ENCODE results near the gene TMEM176A.

DNA sequence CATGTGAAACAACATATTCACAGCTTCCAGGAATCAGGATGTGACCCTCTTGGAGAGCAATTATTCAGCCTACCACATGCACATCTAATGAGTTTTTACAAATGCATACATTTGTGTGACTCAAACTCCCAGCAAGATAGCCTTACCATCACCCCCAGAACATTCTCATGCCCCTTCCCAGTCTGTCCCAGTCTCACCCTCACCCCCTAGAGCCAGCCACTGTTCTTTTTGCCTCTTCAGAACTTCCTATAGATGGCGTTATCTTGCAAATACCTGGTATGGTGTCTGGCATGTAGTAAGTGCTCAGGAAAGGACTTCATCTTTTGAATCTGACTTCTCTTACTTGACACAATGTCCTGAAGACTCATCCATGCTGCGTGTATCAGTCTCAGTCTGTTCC is 27.8 kb downstream of the TMEM176A start:
- TF ChIP-seq, protein P1, sequence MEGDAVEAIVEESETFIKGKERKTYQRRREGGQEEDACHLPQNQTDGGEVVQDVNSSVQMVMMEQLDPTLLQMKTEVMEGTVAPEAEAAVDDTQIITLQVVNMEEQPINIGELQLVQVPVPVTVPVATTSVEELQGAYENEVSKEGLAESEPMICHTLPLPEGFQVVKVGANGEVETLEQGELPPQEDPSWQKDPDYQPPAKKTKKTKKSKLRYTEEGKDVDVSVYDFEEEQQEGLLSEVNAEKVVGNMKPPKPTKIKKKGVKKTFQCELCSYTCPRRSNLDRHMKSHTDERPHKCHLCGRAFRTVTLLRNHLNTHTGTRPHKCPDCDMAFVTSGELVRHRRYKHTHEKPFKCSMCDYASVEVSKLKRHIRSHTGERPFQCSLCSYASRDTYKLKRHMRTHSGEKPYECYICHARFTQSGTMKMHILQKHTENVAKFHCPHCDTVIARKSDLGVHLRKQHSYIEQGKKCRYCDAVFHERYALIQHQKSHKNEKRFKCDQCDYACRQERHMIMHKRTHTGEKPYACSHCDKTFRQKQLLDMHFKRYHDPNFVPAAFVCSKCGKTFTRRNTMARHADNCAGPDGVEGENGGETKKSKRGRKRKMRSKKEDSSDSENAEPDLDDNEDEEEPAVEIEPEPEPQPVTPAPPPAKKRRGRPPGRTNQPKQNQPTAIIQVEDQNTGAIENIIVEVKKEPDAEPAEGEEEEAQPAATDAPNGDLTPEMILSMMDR (IDR thresholded peaks at IDR 0.05), result no peak
- TF ChIP-seq EP300 (IDR thresholded peaks at IDR 0.05), result no peak
